HCT116 (cell line): ENCODE data around the gene FCHO2. TPM values are rescaled to one million over a fixed set of nuclear protein-coding genes. Genes with fewer than 3 reads are reported as not detected.

Experiments used
- ATAC-seq: fragments of 200-7000 bp; cut with Tn5 transposase; 2 replicates; pipeline ENCODE4 v1.9.1; 2020; ENCODE audit warnings: mild to moderate bottlenecking, moderate library complexity
- BruUV-seq: library from RNA; stranded (reverse); fragments of 400-500 nt; replicated peaks from 2 replicates; lab custom pipeline; 2021; lab: Mats Ljungman, UMichigan
- CTCF ChIA-PET: fragments of 300-600 bp; sonication (Branson Sonifier 250); formaldehyde crosslinking; loops from one replicate; lab custom pipeline; 2021; ENCODE audit warnings: antibody characterized with exemption; lab: Charles Lee
- POLR2A ChIA-PET: fragments of 300-600, 350-600 bp; sonication (Branson Sonifier 250); formaldehyde crosslinking; loops from one replicate; lab custom pipeline; 2021; ENCODE audit warnings: antibody characterized with exemption; lab: Charles Lee
- RAD21 ChIA-PET, 2 experiments: fragments of 300-600 bp; sonication (Branson Sonifier 250); formaldehyde crosslinking; loops; one replicate each; lab custom pipeline; 2023; ENCODE audit warnings: low total read pairs in 2 of 2; ENCODE audit not compliant: uncharacterized antibody in 2 of 2, unreplicated experiment in 2 of 2, low non-redundant PET in 1 of 2; lab: Charles Lee
- DNase-seq: peaks from one replicate; pipeline ENCODE4 v3.0.0-alpha.2; 2010; ENCODE audit warnings: low read depth, low spot score
- H2AFZ ChIP-seq: fragments of 200-600 bp; shearing (Covaris generic), sonication (generic); 2 replicates; pipeline ENCODE4 v1.6.1; 2017; ENCODE audit warnings: low read depth, mixed run types, mixed read lengths, antibody characterized with exemption, low read length; ENCODE audit not compliant: poor library complexity, severe bottlenecking
- H3K27ac ChIP-seq: 2 replicates; pipeline ENCODE4 v1.5.1; 2012; ENCODE audit warnings: low read depth, low read length
- H3K27me3 ChIP-seq: fragments of 200-600 bp; sonication (generic); 2 replicates; pipeline ENCODE4 v1.6.1; 2016; ENCODE audit warnings: mixed run types, low read length, mixed read lengths; ENCODE audit not compliant: insufficient read depth
- H3K36me3 ChIP-seq, 2 experiments: fragments of 200-500 bp in 1 of 2; fragments of 200-600 bp in 1 of 2; sonication (Bioruptor generic) in 1 of 2; sonication (generic) in 1 of 2; 2 replicates each; pipeline versions ENCODE4 v1.5.1 to v1.6.1; 2014 to 2016; ENCODE audit warnings: low read length in 2 of 2, inconsistent platforms in 1 of 2, mixed read lengths in 1 of 2, mixed run types in 1 of 2; ENCODE audit not compliant: insufficient read depth in 2 of 2, control insufficient read depth in 1 of 2
- H3K4me1 ChIP-seq, 2 experiments: fragments of 200-600 bp in 1 of 2; sonication (generic) in 1 of 2; 2 replicates each; pipeline versions ENCODE4 v1.5.1 to v1.6.1; 2012 to 2017; ENCODE audit warnings: low read length in 2 of 2, inconsistent platforms in 1 of 2, mild to moderate bottlenecking in 1 of 2, mixed read lengths in 1 of 2, mixed run types in 1 of 2, moderate library complexity in 1 of 2; ENCODE audit not compliant: insufficient read depth in 2 of 2, control insufficient read depth in 1 of 2
- H3K4me2 ChIP-seq: fragments of 200-600 bp; sonication (generic); 2 replicates; pipeline ENCODE4 v1.6.1; 2017; ENCODE audit warnings: mixed run types, low read length, mixed read lengths
- H3K4me3 ChIP-seq, 2 experiments: fragments of 200-600 bp in 1 of 2; sonication (generic) in 1 of 2; replicated peaks in 1 of 2; 2 replicates each; pipeline ENCODE4 v1.5.1; 2011 to 2016; ENCODE audit warnings: low read length in 2 of 2, control low read depth in 1 of 2, low read depth in 1 of 2, mild to moderate bottlenecking in 1 of 2, mixed read lengths in 1 of 2, mixed run types in 1 of 2
- H3K79me2 ChIP-seq: fragments of 200-600 bp; sonication (generic); 2 replicates; pipeline ENCODE4 v1.6.1; 2017; ENCODE audit warnings: mild to moderate bottlenecking, mixed run types, low read length, moderate library complexity, mixed read lengths; ENCODE audit not compliant: insufficient read depth
- H3K9ac ChIP-seq: fragments of 200-600 bp; sonication (generic); 2 replicates; pipeline ENCODE4 v1.6.1; 2016; ENCODE audit warnings: low read length, mixed read lengths
- H3K9me2 ChIP-seq: fragments of 200-600 bp; sonication (generic), shearing (Covaris generic); 2 replicates; pipeline ENCODE4 v1.6.1; 2017; ENCODE audit warnings: mixed run types, mild to moderate bottlenecking, moderate library complexity; ENCODE audit not compliant: insufficient read depth
- H3K9me3 ChIP-seq, 2 experiments: fragments of 200-500 bp in 1 of 2; fragments of 200-600 bp in 1 of 2; sonication (Bioruptor generic) in 1 of 2; sonication (generic) in 1 of 2; 2 replicates each; pipeline ENCODE4 v1.6.1; 2014 to 2017; ENCODE audit warnings: low read length in 2 of 2, mixed read lengths in 2 of 2, inconsistent platforms in 1 of 2, low read depth in 1 of 2, mild to moderate bottlenecking in 1 of 2, mixed run types in 1 of 2, moderate library complexity in 1 of 2; ENCODE audit not compliant: control insufficient read depth in 1 of 2, insufficient read depth in 1 of 2
- H4K20me1 ChIP-seq: fragments of 200-600 bp; sonication (generic), shearing (Covaris generic); 2 replicates; pipeline ENCODE4 v1.6.1; 2017; ENCODE audit warnings: mixed run types, mild to moderate bottlenecking, moderate library complexity; ENCODE audit not compliant: insufficient read depth
- ATF3 ChIP-seq: IDR thresholded peaks from 2 replicates; pipeline ENCODE4 v1.6.1; 2012
- CBX3 ChIP-seq: IDR thresholded peaks from 2 replicates; pipeline ENCODE4 v1.6.1; 2012; ENCODE audit warnings: low read depth
- CTCF ChIP-seq, 3 experiments: fragments of 200-600 bp in 1 of 3; sonication (generic) in 1 of 3; IDR thresholded peaks in 2 of 3; conservative IDR thresholded peaks in 1 of 3; 2 replicates each; pipeline ENCODE4 v1.5.1; 2012 to 2017; ENCODE audit warnings: low read depth in 2 of 3, low read length in 2 of 3, antibody characterized with exemption in 1 of 3, borderline replicate concordance in 1 of 3, control low read depth in 1 of 3, mild to moderate bottlenecking in 1 of 3, mixed read lengths in 1 of 3, mixed run types in 1 of 3, moderate library complexity in 1 of 3; ENCODE audit not compliant: insufficient read depth in 1 of 3
- EGR1 ChIP-seq: IDR thresholded peaks from 2 replicates; pipeline ENCODE4 v1.6.1; 2012; ENCODE audit warnings: low read depth
- EZH2phosphoT487 ChIP-seq: fragments of 200-600 bp; IDR thresholded peaks from 2 replicates; pipeline ENCODE4 v1.6.1; 2018; ENCODE audit warnings: antibody characterized with exemption, borderline replicate concordance
- JUND ChIP-seq: IDR thresholded peaks from 2 replicates; pipeline ENCODE4 v1.6.1; 2012
- POLR2A ChIP-seq: IDR thresholded peaks from 2 replicates; pipeline ENCODE4 v1.7.0; 2011; ENCODE audit warnings: borderline replicate concordance; ENCODE audit not compliant: insufficient read depth, insufficient read length; ENCODE audit errors: extremely low read depth
- POLR2AphosphoS5 ChIP-seq: IDR thresholded peaks from 2 replicates; pipeline ENCODE4 v1.6.1; 2011; ENCODE audit warnings: mild to moderate bottlenecking, low read depth, low read length, moderate library complexity
- SP1 ChIP-seq: IDR thresholded peaks from 2 replicates; pipeline ENCODE4 v1.6.1; 2012; ENCODE audit warnings: low read depth
- TCF7L2 ChIP-seq: IDR thresholded peaks from 2 replicates; pipeline ENCODE4 v1.7.0; 2011; ENCODE audit warnings: borderline replicate concordance, inconsistent platforms; ENCODE audit not compliant: insufficient read depth, insufficient read length; ENCODE audit errors: extremely low read depth
- intact Hi-C: fragments of 100-400 bp; cut with micrococcal nuclease; formaldehyde crosslinking; loops from 2 replicates; pipeline ENCODE4 v1.10.0; 2022
- total RNA-seq: library from RNA; stranded (reverse); gene quantifications from one replicate; pipeline ENCODE4 v1.2.1, GENCODE V29; 2021; ENCODE audit not compliant: unreplicated experiment
- TF ChIP-seq, protein P1 (sequence below): IDR thresholded peaks from 2 replicates; pipeline ENCODE4 v1.6.1; 2012
- TF ChIP-seq, protein P2 (sequence below): IDR thresholded peaks from 2 replicates; pipeline ENCODE4 v1.6.1; 2011; ENCODE audit warnings: mild to moderate bottlenecking, low read length, moderate library complexity; ENCODE audit not compliant: insufficient replicate concordance; ENCODE audit errors: extremely low read depth

Gene FCHO2
- total RNA-seq, 1 experiment from 2014 or later = 18.7 TPM

- TF ChIP-seq EZH2phosphoT487 (no peak), SP1 (no peak), CBX3 (no peak), POLR2A (no peak)
- TF ChIP-seq, protein P1, sequence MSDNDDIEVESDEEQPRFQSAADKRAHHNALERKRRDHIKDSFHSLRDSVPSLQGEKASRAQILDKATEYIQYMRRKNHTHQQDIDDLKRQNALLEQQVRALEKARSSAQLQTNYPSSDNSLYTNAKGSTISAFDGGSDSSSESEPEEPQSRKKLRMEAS = no peak
- TF ChIP-seq, protein P2, sequence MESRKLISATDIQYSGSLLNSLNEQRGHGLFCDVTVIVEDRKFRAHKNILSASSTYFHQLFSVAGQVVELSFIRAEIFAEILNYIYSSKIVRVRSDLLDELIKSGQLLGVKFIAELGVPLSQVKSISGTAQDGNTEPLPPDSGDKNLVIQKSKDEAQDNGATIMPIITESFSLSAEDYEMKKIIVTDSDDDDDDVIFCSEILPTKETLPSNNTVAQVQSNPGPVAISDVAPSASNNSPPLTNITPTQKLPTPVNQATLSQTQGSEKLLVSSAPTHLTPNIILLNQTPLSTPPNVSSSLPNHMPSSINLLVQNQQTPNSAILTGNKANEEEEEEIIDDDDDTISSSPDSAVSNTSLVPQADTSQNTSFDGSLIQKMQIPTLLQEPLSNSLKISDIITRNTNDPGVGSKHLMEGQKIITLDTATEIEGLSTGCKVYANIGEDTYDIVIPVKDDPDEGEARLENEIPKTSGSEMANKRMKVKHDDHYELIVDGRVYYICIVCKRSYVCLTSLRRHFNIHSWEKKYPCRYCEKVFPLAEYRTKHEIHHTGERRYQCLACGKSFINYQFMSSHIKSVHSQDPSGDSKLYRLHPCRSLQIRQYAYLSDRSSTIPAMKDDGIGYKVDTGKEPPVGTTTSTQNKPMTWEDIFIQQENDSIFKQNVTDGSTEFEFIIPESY = no peak
Observed at GRCh38 chr5:73129143-73129542, 173.3 kb downstream of the FCHO2 start (continued).

DNA sequence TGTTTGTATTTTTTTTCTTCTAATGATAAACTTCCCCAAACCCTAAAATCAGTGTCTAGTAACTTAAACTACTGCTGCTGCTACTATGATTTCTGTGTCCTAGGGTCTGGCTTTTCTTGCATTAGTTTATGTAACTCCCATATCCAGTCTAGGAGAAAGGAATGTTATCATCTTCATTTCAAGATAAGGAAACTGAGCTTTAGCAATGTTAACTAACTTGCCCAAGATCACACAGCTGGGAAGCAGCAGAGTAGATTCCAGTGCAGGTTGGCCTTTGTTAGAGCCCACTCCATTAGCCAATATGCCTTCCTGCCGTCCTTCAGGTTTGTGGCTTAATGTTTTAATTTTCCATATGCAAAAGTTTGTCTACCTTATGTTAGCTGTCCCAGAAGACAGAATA lies 175.0 kb downstream of the FCHO2 start:
- ChIA-PET CTCF (no interaction called here), RAD21 (no interaction called here), POLR2A (no interaction called here)
- Histone ChIP-seq H3K9me3 (no peaks in the 10 kb centered on the region), H3K27me3 (no peaks in the 10 kb centered on the region), H3K36me3 (0 out of 4 replicates have a peak, but pooled peaks cover 0 to 4% of the 10 kb centered on the region in 2 experiments), H3K79me2 (no peaks in the 10 kb centered on the region), H3K4me2 (no peak overlapping the region), H3K9me2 (no peaks in the 10 kb centered on the region), H3K4me3 (no peak overlapping the region), H4K20me1 (no peaks in the 10 kb centered on the region), H3K9ac (no peak overlapping the region), H2AFZ (no peak overlapping the region), H3K4me1 (no peaks in the 10 kb centered on the region), H3K27ac (no peak overlapping the region)
- BruUV-seq = no TSS peak
- TF ChIP-seq, protein P2 = no peak
- TF ChIP-seq, protein P1 = no peak
- TF ChIP-seq EGR1 = no peak
- no peak for TF ChIP-seq TCF7L2
- TF ChIP-seq POLR2AphosphoS5 = no peak
- no peak for TF ChIP-seq CTCF (IDR thresholded peaks at IDR 0.05 in 2 of 3, conservative IDR thresholded peaks at IDR 0.05 in 1 of 3; ENCODE audit: borderline replicate concordance in 1 of 3, insufficient read depth in 1 of 3, low read depth in 2 of 3, low read length in 2 of 3)
- TF ChIP-seq ATF3 = no peak
- no peak for TF ChIP-seq JUND
- no peak for TF ChIP-seq POLR2A
- ATAC-seq = no peak
- intact Hi-C loops = no loop called here
- no peak for DNase-seq
